Ishikawa (cell line): ENCODE results near the gene TXNRD1.

Source experiments
- CEBPB ChIP-seq: IDR thresholded peaks from 2 replicates; pipeline ENCODE4 v1.6.1; 2012
- CREB1 ChIP-seq: IDR thresholded peaks from 2 replicates; pipeline ENCODE4 v1.6.1; 2012; ENCODE audit warnings: low read depth
- EGR1 ChIP-seq: IDR thresholded peaks from 2 replicates; pipeline ENCODE4 v1.6.1; 2012
- EP300 ChIP-seq: IDR thresholded peaks from 2 replicates; pipeline ENCODE4 v1.6.1; 2012; ENCODE audit warnings: borderline replicate concordance
- FOXM1 ChIP-seq: IDR thresholded peaks from 2 replicates; pipeline ENCODE4 v1.6.1; 2012; ENCODE audit warnings: low read depth, borderline replicate concordance
- NFIC ChIP-seq: IDR thresholded peaks from 2 replicates; pipeline ENCODE4 v1.6.1; 2012
- RAD21 ChIP-seq: IDR thresholded peaks from 2 replicates; pipeline ENCODE4 v1.6.1; 2012; ENCODE audit warnings: low read depth
- TAF1 ChIP-seq: IDR thresholded peaks from 2 replicates; pipeline ENCODE4 v1.6.1; 2012; ENCODE audit warnings: low read depth, mild to moderate bottlenecking
- TCF12 ChIP-seq: IDR thresholded peaks from 2 replicates; pipeline ENCODE4 v1.6.1; 2012; ENCODE audit warnings: low read depth
- TEAD4 ChIP-seq: IDR thresholded peaks from 2 replicates; pipeline ENCODE4 v1.6.1; 2012
- YY1 ChIP-seq: IDR thresholded peaks from 2 replicates; pipeline ENCODE4 v1.6.1; 2012; ENCODE audit warnings: low read depth
- ZBTB7A ChIP-seq: IDR thresholded peaks from 2 replicates; pipeline ENCODE4 v1.6.1; 2012; ENCODE audit warnings: low read depth
- TF ChIP-seq, protein P1 (sequence below): IDR thresholded peaks from 2 replicates; pipeline ENCODE4 v1.6.1; 2012
- TF ChIP-seq, protein P2 (sequence below): IDR thresholded peaks from 2 replicates; pipeline ENCODE4 v1.6.1; 2012; ENCODE audit warnings: low read depth, mild to moderate bottlenecking
- TF ChIP-seq, protein P3 (sequence below): IDR thresholded peaks from 2 replicates; pipeline ENCODE4 v1.6.1; 2012

The TXNRD1 gene

DNA sequence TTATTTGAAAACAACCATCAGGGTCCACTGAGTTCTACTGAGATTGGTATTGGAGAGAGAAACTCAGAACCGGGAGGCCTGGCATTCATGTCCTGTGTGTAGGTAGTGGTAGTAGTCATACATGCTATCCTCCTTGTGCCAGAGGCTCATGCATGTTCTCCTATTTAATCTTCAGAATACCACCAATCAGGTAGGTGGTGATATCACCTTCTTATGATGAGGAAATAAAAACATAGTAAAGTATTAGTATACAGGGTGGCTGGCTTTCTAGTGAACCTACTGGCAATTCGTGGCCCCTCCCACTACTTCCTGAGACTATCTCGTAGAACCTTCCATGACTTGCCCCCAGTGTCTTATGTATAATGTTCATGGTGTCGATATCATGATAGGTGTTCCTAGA, 47.4 kb downstream of the TXNRD1 start:
- TF ChIP-seq TEAD4 (no peak), TCF12 (no peak), EGR1 (no peak), TAF1 (no peak), YY1 (no peak), EP300 (no peak), NFIC (no peak), ZBTB7A (no peak), CEBPB (no peak), CREB1 (no peak)
- TF ChIP-seq, protein P1, sequence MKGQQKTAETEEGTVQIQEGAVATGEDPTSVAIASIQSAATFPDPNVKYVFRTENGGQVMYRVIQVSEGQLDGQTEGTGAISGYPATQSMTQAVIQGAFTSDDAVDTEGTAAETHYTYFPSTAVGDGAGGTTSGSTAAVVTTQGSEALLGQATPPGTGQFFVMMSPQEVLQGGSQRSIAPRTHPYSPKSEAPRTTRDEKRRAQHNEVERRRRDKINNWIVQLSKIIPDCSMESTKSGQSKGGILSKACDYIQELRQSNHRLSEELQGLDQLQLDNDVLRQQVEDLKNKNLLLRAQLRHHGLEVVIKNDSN, result no peak
- TF ChIP-seq, protein P2, sequence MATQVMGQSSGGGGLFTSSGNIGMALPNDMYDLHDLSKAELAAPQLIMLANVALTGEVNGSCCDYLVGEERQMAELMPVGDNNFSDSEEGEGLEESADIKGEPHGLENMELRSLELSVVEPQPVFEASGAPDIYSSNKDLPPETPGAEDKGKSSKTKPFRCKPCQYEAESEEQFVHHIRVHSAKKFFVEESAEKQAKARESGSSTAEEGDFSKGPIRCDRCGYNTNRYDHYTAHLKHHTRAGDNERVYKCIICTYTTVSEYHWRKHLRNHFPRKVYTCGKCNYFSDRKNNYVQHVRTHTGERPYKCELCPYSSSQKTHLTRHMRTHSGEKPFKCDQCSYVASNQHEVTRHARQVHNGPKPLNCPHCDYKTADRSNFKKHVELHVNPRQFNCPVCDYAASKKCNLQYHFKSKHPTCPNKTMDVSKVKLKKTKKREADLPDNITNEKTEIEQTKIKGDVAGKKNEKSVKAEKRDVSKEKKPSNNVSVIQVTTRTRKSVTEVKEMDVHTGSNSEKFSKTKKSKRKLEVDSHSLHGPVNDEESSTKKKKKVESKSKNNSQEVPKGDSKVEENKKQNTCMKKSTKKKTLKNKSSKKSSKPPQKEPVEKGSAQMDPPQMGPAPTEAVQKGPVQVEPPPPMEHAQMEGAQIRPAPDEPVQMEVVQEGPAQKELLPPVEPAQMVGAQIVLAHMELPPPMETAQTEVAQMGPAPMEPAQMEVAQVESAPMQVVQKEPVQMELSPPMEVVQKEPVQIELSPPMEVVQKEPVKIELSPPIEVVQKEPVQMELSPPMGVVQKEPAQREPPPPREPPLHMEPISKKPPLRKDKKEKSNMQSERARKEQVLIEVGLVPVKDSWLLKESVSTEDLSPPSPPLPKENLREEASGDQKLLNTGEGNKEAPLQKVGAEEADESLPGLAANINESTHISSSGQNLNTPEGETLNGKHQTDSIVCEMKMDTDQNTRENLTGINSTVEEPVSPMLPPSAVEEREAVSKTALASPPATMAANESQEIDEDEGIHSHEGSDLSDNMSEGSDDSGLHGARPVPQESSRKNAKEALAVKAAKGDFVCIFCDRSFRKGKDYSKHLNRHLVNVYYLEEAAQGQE, result no peak
- TF ChIP-seq, protein P3, sequence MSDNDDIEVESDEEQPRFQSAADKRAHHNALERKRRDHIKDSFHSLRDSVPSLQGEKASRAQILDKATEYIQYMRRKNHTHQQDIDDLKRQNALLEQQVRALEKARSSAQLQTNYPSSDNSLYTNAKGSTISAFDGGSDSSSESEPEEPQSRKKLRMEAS, result no peak

DNA sequence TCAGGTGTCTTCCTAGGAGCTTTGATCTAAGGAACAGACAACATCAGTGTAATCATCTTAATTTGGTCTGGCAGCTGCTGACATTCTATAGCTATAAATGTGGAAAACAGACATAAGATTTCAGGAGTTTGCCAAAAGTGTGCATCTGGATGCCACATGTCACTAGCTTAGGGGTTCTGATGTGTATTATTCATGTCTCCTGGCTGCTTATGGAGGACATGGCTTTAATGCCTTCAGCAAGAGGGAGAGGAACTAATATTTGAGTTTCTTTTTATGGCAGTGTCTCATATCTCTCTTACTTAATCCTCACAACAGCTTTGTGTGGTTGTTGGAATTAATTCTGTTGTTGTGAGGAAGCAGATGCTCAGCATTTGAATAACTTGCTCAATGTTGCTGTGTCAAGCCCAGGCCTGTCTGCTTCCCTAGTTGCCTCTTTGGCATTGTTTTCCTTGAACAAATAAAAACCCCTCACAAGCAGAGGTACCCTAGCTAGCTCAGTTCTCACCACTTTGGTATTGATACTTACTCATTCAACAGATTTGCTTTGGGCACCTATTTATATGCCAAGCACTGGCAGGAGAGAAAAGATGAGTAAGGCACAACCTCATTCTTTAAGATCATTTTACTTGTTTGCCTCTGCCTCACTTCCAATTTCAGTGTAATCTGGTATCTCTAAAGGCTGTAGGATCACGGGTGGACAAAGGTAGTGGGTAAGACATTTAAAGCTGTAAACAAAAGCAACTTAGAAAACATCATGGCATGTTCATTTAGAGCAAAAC, 48.2 kb downstream of the TXNRD1 start:
- TF ChIP-seq, protein P1, result no peak
- TF ChIP-seq ZBTB7A, result no peak
- no peak for TF ChIP-seq TCF12
- no peak for TF ChIP-seq RAD21
- TF ChIP-seq TAF1, result no peak
- TF ChIP-seq YY1, result no peak
- TF ChIP-seq NFIC, result no peak
- TF ChIP-seq, protein P3, result no peak
- no peak for TF ChIP-seq EP300
- TF ChIP-seq CREB1, result no peak
- TF ChIP-seq TEAD4, result no peak
- TF ChIP-seq, protein P2, result no peak
- no peak for TF ChIP-seq CEBPB

DNA sequence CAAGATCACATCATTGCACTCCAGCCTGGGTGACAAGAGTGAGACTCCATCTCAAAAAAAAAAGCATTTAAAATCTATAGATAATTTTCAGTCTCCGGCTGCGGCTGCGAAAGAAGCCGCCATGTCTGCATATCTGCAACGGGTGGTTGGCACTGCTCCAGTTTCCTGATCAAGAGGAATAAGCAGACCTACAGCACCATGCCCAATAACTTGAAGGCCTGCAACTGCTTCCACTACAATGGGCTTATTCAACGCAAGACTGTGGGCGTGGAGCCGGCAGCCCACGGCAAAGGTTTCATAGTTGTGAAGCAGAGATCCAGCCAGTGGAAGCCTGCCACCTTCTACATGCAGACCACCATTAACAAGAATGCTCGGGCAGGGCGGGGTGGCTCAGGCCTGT, 57.4 kb downstream of the TXNRD1 start:
- TF ChIP-seq TCF12 (no peak), CEBPB (no peak), EGR1 (no peak), CREB1 (no peak), YY1 (no peak), FOXM1 (no peak), EP300 (no peak), NFIC (no peak), ZBTB7A (no peak), TAF1 (no peak)
- TF ChIP-seq, protein P1, result no peak
- TF ChIP-seq, protein P2, result no peak

DNA sequence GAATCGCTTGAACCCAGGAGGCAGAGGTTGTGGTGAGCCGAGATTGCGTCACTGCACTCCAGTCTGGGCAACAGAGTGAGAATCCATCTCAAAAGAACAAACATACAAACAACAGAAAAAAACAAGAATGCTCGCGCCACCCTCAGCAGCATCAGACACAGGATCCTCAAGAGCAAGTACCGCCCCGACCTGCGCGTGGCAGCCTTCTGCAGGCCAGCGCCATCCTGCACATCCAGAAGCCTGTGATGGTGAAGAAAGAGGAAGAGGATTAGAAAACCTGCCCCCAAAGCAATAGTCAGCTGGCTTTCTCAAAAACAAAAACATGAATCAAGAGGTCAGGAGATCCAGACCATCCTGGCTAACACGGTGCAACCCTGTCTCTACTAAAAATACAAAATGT, 57.9 kb downstream of the TXNRD1 start:
- no peak for TF ChIP-seq CEBPB
- TF ChIP-seq EP300, result no peak
- no peak for TF ChIP-seq FOXM1
